Neural cell (in vitro differentiated cells): ENCODE measurements around the gene CIT.

ENCODE experiments used
- POLR2AphosphoS5 ChIP-seq: IDR thresholded peaks from 2 replicates; pipeline ENCODE4 v1.6.1; 2012
- RAD21 ChIP-seq: fragments of 450-650 bp; conservative IDR thresholded peaks from 2 replicates; pipeline ENCODE4 v1.6.1; 2014; ENCODE audit warnings: antibody characterized with exemption, mild to moderate bottlenecking, moderate library complexity
- SMC3 ChIP-seq: fragments of 450-650 bp; conservative IDR thresholded peaks from 2 replicates; pipeline ENCODE4 v1.6.1; 2014; ENCODE audit warnings: antibody characterized with exemption, mild to moderate bottlenecking, moderate library complexity; ENCODE audit not compliant: poor library complexity
- TAF1 ChIP-seq: IDR thresholded peaks from 2 replicates; pipeline ENCODE4 v1.6.1; 2012; ENCODE audit warnings: low read depth
- TF ChIP-seq, protein P1 (sequence below): fragments of 450-650 bp; IDR thresholded peaks from 2 replicates; pipeline ENCODE4 v1.5.1; 2014; ENCODE audit warnings: antibody characterized with exemption, mild to moderate bottlenecking, moderate library complexity; ENCODE audit not compliant: poor library complexity, severe bottlenecking
- TF ChIP-seq, protein P2 (sequence below): IDR thresholded peaks from 2 replicates; pipeline ENCODE4 v1.6.1; 2012; ENCODE audit warnings: borderline replicate concordance

DNA sequence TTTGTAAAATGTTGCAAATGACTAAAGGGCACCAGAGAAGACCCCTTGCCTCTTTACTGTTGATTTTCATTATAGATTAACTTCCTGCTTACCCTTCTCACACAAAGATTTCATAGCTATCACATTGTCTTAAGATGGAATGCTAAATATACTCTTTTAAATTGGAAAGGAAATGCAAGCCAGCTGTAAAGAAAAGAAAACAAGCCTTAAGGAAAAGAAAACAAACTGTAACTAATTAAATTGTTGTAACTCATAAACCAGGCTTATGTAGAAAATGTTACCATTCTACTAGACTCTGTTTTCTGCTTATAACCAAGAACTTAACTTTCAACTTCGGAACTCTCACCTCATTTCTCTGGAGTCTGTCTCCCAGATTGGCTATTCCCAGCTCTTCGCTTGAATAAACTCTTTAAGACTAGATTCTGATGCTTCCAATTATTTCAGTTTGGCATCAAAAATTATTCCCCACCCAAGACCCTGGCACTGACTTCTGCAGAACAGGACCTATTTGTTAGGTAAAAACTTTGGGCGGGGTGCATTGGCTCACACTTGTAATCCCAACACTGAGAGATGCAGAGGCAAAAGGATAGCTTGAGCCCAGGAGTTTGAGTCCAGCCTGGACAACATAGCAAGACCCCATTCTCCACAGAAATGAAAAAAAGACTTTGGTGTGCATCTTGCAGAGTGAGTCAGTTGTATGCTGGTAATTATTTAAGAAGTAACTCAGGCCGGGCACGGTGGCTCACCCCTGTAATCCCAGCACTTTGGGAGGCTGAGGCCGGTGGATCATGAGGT, 36.6 kb upstream of the CIT start:
- no peak for TF ChIP-seq SMC3
- TF ChIP-seq, protein P1, sequence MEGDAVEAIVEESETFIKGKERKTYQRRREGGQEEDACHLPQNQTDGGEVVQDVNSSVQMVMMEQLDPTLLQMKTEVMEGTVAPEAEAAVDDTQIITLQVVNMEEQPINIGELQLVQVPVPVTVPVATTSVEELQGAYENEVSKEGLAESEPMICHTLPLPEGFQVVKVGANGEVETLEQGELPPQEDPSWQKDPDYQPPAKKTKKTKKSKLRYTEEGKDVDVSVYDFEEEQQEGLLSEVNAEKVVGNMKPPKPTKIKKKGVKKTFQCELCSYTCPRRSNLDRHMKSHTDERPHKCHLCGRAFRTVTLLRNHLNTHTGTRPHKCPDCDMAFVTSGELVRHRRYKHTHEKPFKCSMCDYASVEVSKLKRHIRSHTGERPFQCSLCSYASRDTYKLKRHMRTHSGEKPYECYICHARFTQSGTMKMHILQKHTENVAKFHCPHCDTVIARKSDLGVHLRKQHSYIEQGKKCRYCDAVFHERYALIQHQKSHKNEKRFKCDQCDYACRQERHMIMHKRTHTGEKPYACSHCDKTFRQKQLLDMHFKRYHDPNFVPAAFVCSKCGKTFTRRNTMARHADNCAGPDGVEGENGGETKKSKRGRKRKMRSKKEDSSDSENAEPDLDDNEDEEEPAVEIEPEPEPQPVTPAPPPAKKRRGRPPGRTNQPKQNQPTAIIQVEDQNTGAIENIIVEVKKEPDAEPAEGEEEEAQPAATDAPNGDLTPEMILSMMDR = no peak
- no peak for TF ChIP-seq RAD21
- no peak for TF ChIP-seq TAF1
- TF ChIP-seq, protein P2, sequence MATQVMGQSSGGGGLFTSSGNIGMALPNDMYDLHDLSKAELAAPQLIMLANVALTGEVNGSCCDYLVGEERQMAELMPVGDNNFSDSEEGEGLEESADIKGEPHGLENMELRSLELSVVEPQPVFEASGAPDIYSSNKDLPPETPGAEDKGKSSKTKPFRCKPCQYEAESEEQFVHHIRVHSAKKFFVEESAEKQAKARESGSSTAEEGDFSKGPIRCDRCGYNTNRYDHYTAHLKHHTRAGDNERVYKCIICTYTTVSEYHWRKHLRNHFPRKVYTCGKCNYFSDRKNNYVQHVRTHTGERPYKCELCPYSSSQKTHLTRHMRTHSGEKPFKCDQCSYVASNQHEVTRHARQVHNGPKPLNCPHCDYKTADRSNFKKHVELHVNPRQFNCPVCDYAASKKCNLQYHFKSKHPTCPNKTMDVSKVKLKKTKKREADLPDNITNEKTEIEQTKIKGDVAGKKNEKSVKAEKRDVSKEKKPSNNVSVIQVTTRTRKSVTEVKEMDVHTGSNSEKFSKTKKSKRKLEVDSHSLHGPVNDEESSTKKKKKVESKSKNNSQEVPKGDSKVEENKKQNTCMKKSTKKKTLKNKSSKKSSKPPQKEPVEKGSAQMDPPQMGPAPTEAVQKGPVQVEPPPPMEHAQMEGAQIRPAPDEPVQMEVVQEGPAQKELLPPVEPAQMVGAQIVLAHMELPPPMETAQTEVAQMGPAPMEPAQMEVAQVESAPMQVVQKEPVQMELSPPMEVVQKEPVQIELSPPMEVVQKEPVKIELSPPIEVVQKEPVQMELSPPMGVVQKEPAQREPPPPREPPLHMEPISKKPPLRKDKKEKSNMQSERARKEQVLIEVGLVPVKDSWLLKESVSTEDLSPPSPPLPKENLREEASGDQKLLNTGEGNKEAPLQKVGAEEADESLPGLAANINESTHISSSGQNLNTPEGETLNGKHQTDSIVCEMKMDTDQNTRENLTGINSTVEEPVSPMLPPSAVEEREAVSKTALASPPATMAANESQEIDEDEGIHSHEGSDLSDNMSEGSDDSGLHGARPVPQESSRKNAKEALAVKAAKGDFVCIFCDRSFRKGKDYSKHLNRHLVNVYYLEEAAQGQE = no peak
- no peak for TF ChIP-seq POLR2AphosphoS5
